AG10803 (cell line): ENCODE measurements around the gene PYGB.

Experiments
- DNase-seq: peaks from one replicate; pipeline ENCODE4 v3.0.0; 2010; ENCODE audit warnings: low read depth
- H3K4me3 ChIP-seq: 2 replicates; pipeline ENCODE4 v1.5.1; 2011; ENCODE audit warnings: mild to moderate bottlenecking, low read length, control low read depth
- CTCF ChIP-seq: conservative IDR thresholded peaks from 2 replicates; pipeline ENCODE4 v1.5.1; 2011; ENCODE audit warnings: mild to moderate bottlenecking, low read length, control low read depth, inconsistent platforms

Gene PYGB

GRCh38 chr20:25290646-25291431 is 43.0 kb downstream of the PYGB start:
- no peak overlapping the region for H3K4me3 ChIP-seq
- no peak for TF ChIP-seq CTCF
- DNase-seq, result no peak

GRCh38 chr20:25291432-25292133 is 43.7 kb downstream of the PYGB start:
- DNase-seq, result no peak
- TF ChIP-seq CTCF, result no peak
- no peak overlapping the region for H3K4me3 ChIP-seq

GRCh38 chr20:25292176-25292891 is 44.4 kb downstream of the PYGB start:
- DNase-seq, result no peak
- TF ChIP-seq CTCF, result no peak
- no peak overlapping the region for H3K4me3 ChIP-seq

GRCh38 chr20:25293507-25293906 is 45.6 kb downstream of the PYGB start:
- DNase-seq, result no peak
- no peak overlapping the region for H3K4me3 ChIP-seq
- TF ChIP-seq CTCF, result no peak

GRCh38 chr20:25293910-25294458 is 46.1 kb downstream of the PYGB start:
- H3K4me3 ChIP-seq, result no peak overlapping the region
- TF ChIP-seq CTCF, result no peak
- DNase-seq, result no peak

- TF ChIP-seq CTCF, result peak; percentile 81
- DNase-seq, result peak; percentile 31
Observed at GRCh38 chr20:25294459-25295385, 46.8 kb downstream of the PYGB start.

More at GRCh38 chr20:25294459-25295385, 46.8 kb downstream of the PYGB start:
- no peak overlapping the region for H3K4me3 ChIP-seq
